HepG2 (cell line): ENCODE results near the gene ZCCHC8. TPM values are rescaled to one million over a fixed set of nuclear protein-coding genes. Genes with fewer than 3 reads are reported as not detected.

Experiments
- DNMT1 ChIP-seq: sonication (generic); formaldehyde crosslinking; IDR thresholded peaks from 2 replicates; pipeline ENCODE4 v1.5.1; 2020; ENCODE audit warnings: mild to moderate bottlenecking, missing genetic modification reagents
- DRAP1 ChIP-seq: IDR thresholded peaks from 2 replicates; pipeline ENCODE4 v1.6.1; 2016; ENCODE audit warnings: missing genetic modification reagents, missing compliant biosample characterization
- FUBP1 ChIP-seq: sonication (generic); formaldehyde crosslinking; IDR thresholded peaks from 2 replicates; pipeline ENCODE4 v1.5.1; 2020; ENCODE audit warnings: missing genetic modification reagents, mild to moderate bottlenecking, borderline replicate concordance
- HMG20A ChIP-seq: IDR thresholded peaks from 2 replicates; pipeline ENCODE4 v1.6.1; 2016; ENCODE audit warnings: borderline replicate concordance
- KMT2B ChIP-seq: IDR thresholded peaks from 2 replicates; pipeline ENCODE4 v1.6.1; 2016; ENCODE audit warnings: missing genetic modification reagents, missing compliant biosample characterization
- POGK ChIP-seq: sonication (generic); formaldehyde crosslinking; conservative IDR thresholded peaks from 2 replicates; pipeline ENCODE4 v1.8.0; 2022; ENCODE audit warnings: mild to moderate bottlenecking, moderate library complexity, missing genetic modification reagents
- RERE ChIP-seq: IDR thresholded peaks from 2 replicates; pipeline ENCODE4 v1.6.1; 2016; ENCODE audit warnings: low read depth, missing genetic modification reagents, missing compliant biosample characterization
- SIN3A ChIP-seq: IDR thresholded peaks from 2 replicates; pipeline ENCODE4 v1.6.1; 2011; ENCODE audit warnings: low read depth, mild to moderate bottlenecking, control low read depth, low read length, borderline replicate concordance
- SMAD3 ChIP-seq: sonication (generic); formaldehyde crosslinking; IDR thresholded peaks from 2 replicates; pipeline ENCODE4 v1.4.0; 2020; ENCODE audit warnings: missing genetic modification reagents
- ZNF510 ChIP-seq: sonication (generic); formaldehyde crosslinking; IDR thresholded peaks from 2 replicates; pipeline ENCODE4 v1.4.0; 2020; ENCODE audit warnings: low read depth, mild to moderate bottlenecking, missing genetic modification reagents
- ZNF710 ChIP-seq: sonication (generic); formaldehyde crosslinking; IDR thresholded peaks from 2 replicates; pipeline ENCODE4 v1.5.0; 2020; ENCODE audit warnings: mild to moderate bottlenecking, missing genetic modification reagents, borderline replicate concordance
- ZSCAN21 ChIP-seq: sonication (generic); formaldehyde crosslinking; IDR thresholded peaks from 2 replicates; pipeline ENCODE4 v1.8.0; 2022; ENCODE audit warnings: mild to moderate bottlenecking, missing genetic modification reagents, moderate library complexity, borderline replicate concordance
- polyA plus RNA-seq, 8 experiments: library from polyadenylated mRNA; depleted of rRNA in 3 of 8; stranded (reverse) in 7 of 8; unstranded in 1 of 8; fragments of >200 nt; fragmentation: Illumina TruSeq in 4 of 8; extraction: Trizol in 4 of 8; gene quantifications; 2 replicates each; pipeline versions ENCODE4 v1.2.1 to v1.2.3, GENCODE V29; 2011 to 2016; ENCODE audit warnings: low read depth in 4 of 8, missing spikeins in 1 of 8, mixed read lengths in 1 of 8; ENCODE audit not compliant: insufficient read depth in 1 of 8
- total RNA-seq, 5 experiments: library from RNA; depleted of rRNA; stranded (reverse); fragments of >200 nt; fragmentation: Illumina TruSeq; extraction: Trizol; gene quantifications; 2 replicates each; pipeline ENCODE4 v1.2.3, GENCODE V29; 2016; ENCODE audit warnings: low read depth in 1 of 5

Gene ZCCHC8
- total and polyA plus RNA-seq, 2 of the 13 experiments (the other 11 are each of a cell fraction or from before 2014, with no cell fraction given) = 18.6 to 20.9 TPM

GRCh38 chr12:122500685-122501488 lies at the start of gene ZCCHC8 (continued):
- TF ChIP-seq RERE = no peak
- TF ChIP-seq SIN3A = peak; percentile 1; the same call in 1 of the 2 replicates
- TF ChIP-seq DRAP1 = peak; percentile 93
- TF ChIP-seq KMT2B (CRISPR knock-in tag) = peak; percentile 70; the same call in 1 of the 2 replicates
- TF ChIP-seq ZSCAN21 (CRISPR knock-in tag) = no peak
- no peak for TF ChIP-seq ZNF510 (CRISPR knock-in tag)
- peak; percentile 96 for TF ChIP-seq SMAD3
- no peak for TF ChIP-seq DNMT1 (CRISPR knock-in tag)
- peak; percentile 60; the same call in 1 of the 2 replicates for TF ChIP-seq ZNF710
- no peak; the same call in none of the 2 replicates for TF ChIP-seq POGK (CRISPR knock-in tag)
- 0 out of 2 replicates have a peak, but pooled peaks have one; percentile 1 for TF ChIP-seq HMG20A
- TF ChIP-seq FUBP1 = no peak
